Endothelial cell of umbilical vein (primary cell): Measurements from ENCODE around the gene MACROD2. TPM values are rescaled to one million over a fixed set of nuclear protein-coding genes. Genes with fewer than 3 reads are reported as not detected.

ENCODE experiments used
- BruUV-seq: library from RNA; stranded (reverse); fragments of 400-500 nt; replicated peaks from 2 replicates; lab custom pipeline; 2021; lab: Mats Ljungman, UMichigan
- CTCF ChIA-PET: fragments of 300-600, 350-600 bp; sonication (Branson Sonifier 250); formaldehyde crosslinking; loops from one replicate; lab custom pipeline; 2021; ENCODE audit warnings: antibody characterized with exemption, inconsistent platforms; lab: Charles Lee
- POLR2A ChIA-PET: fragments of 300-600, 350-600 bp; sonication (Branson Sonifier 250); formaldehyde crosslinking; loops from one replicate; lab custom pipeline; 2021; ENCODE audit warnings: antibody characterized with exemption, inconsistent platforms; lab: Charles Lee
- DNase-seq: peaks from one replicate; pipeline ENCODE4 v3.0.0-alpha.2; 2011; ENCODE audit warnings: low read depth, low spot score
- FAIRE-seq: peaks from 2 replicates; lab custom pipeline; 2011; peaks lifted over from hg19 to GRCh38; lab: Jason Lieb, UNC
- H2AFZ ChIP-seq: 2 replicates; pipeline ENCODE4 v1.6.0; 2012; ENCODE audit warnings: low read depth, low read length, control low read depth, inconsistent platforms
- H3K27ac ChIP-seq: 2 replicates; pipeline ENCODE4 v1.5.1; 2011; ENCODE audit warnings: low read depth, mild to moderate bottlenecking, control low read depth, low read length, moderate library complexity; ENCODE audit not compliant: insufficient read depth
- H3K27me3 ChIP-seq, 2 experiments: 2 replicates each; pipeline versions ENCODE4 v1.6.0 to v1.6.1; 2011; ENCODE audit warnings: low read length in 2 of 2, mixed read lengths in 1 of 2; ENCODE audit not compliant: control insufficient read depth in 2 of 2, insufficient read depth in 2 of 2
- H3K36me3 ChIP-seq, 2 experiments: 2 replicates in 1 of 2; 3 replicates in 1 of 2; pipeline ENCODE4 v1.5.1; 2011; ENCODE audit warnings: low read length in 2 of 2, mild to moderate bottlenecking in 1 of 2, moderate library complexity in 1 of 2; ENCODE audit not compliant: control insufficient read depth in 2 of 2, insufficient read depth in 2 of 2; ENCODE audit errors: extremely low read depth in 1 of 2
- H3K4me1 ChIP-seq: 3 replicates; pipeline ENCODE4 v1.5.1; 2011; ENCODE audit warnings: mild to moderate bottlenecking, low read length; ENCODE audit not compliant: control insufficient read depth, insufficient read depth; ENCODE audit errors: extremely low read depth
- H3K4me2 ChIP-seq: 2 replicates; pipeline ENCODE4 v1.6.1; 2011; ENCODE audit warnings: low read length, control low read depth, mixed read lengths; ENCODE audit not compliant: insufficient read depth
- H3K4me3 ChIP-seq, 3 experiments: fragments of 200-600 bp in 1 of 3; sonication (generic), shearing (Covaris generic) in 1 of 3; replicated peaks in 1 of 3; 2 replicates each; pipeline ENCODE4 v1.5.1; 2011 to 2016; ENCODE audit warnings: control low read depth in 3 of 3, low read length in 3 of 3, mild to moderate bottlenecking in 2 of 3, inconsistent platforms in 1 of 3, low read depth in 1 of 3, moderate library complexity in 1 of 3; ENCODE audit not compliant: insufficient read depth in 1 of 3
- H3K79me2 ChIP-seq: 2 replicates; pipeline ENCODE4 v1.6.0; 2012; ENCODE audit warnings: low read length, inconsistent platforms; ENCODE audit not compliant: control insufficient read depth, insufficient read depth
- H3K9ac ChIP-seq: replicated peaks from 2 replicates; pipeline ENCODE3; 2011; ENCODE audit warnings: low read length, control low read depth; ENCODE audit not compliant: insufficient read depth; ENCODE audit errors: extremely low read depth
- H3K9me1 ChIP-seq: replicated peaks from 3 replicates; pipeline ENCODE4 v1.6.0; 2011; ENCODE audit warnings: mild to moderate bottlenecking, low read length; ENCODE audit not compliant: control insufficient read depth, insufficient read depth; ENCODE audit errors: extremely low read depth
- H3K9me3 ChIP-seq: replicated peaks from 2 replicates; pipeline ENCODE4 v1.5.1; 2012; ENCODE audit warnings: low read length, inconsistent platforms; ENCODE audit not compliant: control insufficient read depth, insufficient read depth
- H4K20me1 ChIP-seq: replicated peaks from 2 replicates; pipeline ENCODE3; 2011; ENCODE audit warnings: mild to moderate bottlenecking, low read length; ENCODE audit not compliant: control insufficient read depth, insufficient read depth; ENCODE audit errors: extremely low read depth
- CTCF ChIP-seq, 2 donors: IDR thresholded peaks; 1 replicate in 1 of 2; 2 replicates in 1 of 2; pipeline ENCODE4 v1.5.1; 2011; ENCODE audit warnings: low read length in 2 of 2, mild to moderate bottlenecking in 2 of 2, moderate library complexity in 2 of 2, control low read depth in 1 of 2, inconsistent platforms in 1 of 2, low read depth in 1 of 2; ENCODE audit not compliant: insufficient read depth in 1 of 2; ENCODE audit errors: extremely low read depth in 1 of 2
- EZH2 ChIP-seq: IDR thresholded peaks from 2 replicates; pipeline ENCODE4 v1.6.1; 2012; ENCODE audit warnings: borderline replicate concordance, low read depth, mild to moderate bottlenecking, moderate library complexity, low read length, inconsistent platforms; ENCODE audit not compliant: severe bottlenecking
- FOS ChIP-seq: IDR thresholded peaks from 2 replicates; pipeline ENCODE4 v1.6.1; 2011; ENCODE audit warnings: mild to moderate bottlenecking, low read length, moderate library complexity, borderline replicate concordance; ENCODE audit not compliant: insufficient read depth
- GATA2 ChIP-seq: IDR thresholded peaks from 2 replicates; pipeline ENCODE4 v1.7.0; 2011; ENCODE audit warnings: low read depth, mild to moderate bottlenecking, moderate library complexity, mixed read lengths, low read length; ENCODE audit not compliant: insufficient read length, insufficient read depth
- JUN ChIP-seq: IDR thresholded peaks from 2 replicates; pipeline ENCODE4 v1.6.1; 2011; ENCODE audit warnings: borderline replicate concordance, low read depth; ENCODE audit not compliant: insufficient read length, insufficient read depth
- MAX ChIP-seq: IDR thresholded peaks from 2 replicates; pipeline ENCODE4 v1.6.1; 2011; ENCODE audit not compliant: insufficient read depth, insufficient read length
- MYC ChIP-seq: IDR thresholded peaks from one replicate; pipeline ENCODE4 v1.6.1; 2011; ENCODE audit warnings: mild to moderate bottlenecking, low read depth, low read length
- POLR2A ChIP-seq: IDR thresholded peaks from 2 replicates; pipeline ENCODE4 v1.6.1; 2012; ENCODE audit warnings: low read depth, mild to moderate bottlenecking, control low read depth, low read length
- POLR2AphosphoS5 ChIP-seq: IDR thresholded peaks from 2 replicates; pipeline ENCODE4 v1.6.1; 2012; ENCODE audit warnings: low read depth, mild to moderate bottlenecking, control low read depth, low read length, moderate library complexity; ENCODE audit not compliant: insufficient read depth
- dilution Hi-C: fragments of 300-500 bp; cut with MboI; formaldehyde crosslinking; loops from one replicate; pipeline ENCODE4 v1.15.0; 2019; ENCODE audit warnings: low sequenced_read_pairs; ENCODE audit not compliant: extremely low pct_ligation_motif_present
- intact Hi-C: fragments of 100-400 bp; cut with micrococcal nuclease; formaldehyde crosslinking; loops from one replicate; pipeline ENCODE4 v1.10.0; 2022
- polyA plus RNA-seq, 4 experiments: library from polyadenylated mRNA; depleted of rRNA in 3 of 4; stranded (reverse) in 3 of 4; unstranded in 1 of 4; fragments of >200 nt; gene quantifications; 2 replicates each; pipeline versions ENCODE4 v1.2.1 to v1.2.3, GENCODE V29; 2011 to 2012; ENCODE audit warnings: missing spikeins in 1 of 4
- total RNA-seq: library from RNA; stranded (reverse); gene quantifications from 2 replicates; pipeline ENCODE4 v1.2.3, GENCODE V29; 2021

Gene MACROD2
- total and polyA plus RNA-seq, 2 donors (not counting 3 experiments of a cell fraction or from before 2014, with no cell fraction given): 0.11 to 0.73 TPM

- H3K9me1 ChIP-seq: no peaks in the 10 kb centered on the region
- no peak overlapping the region for H3K9ac ChIP-seq
- BruUV-seq: no TSS peak
- no peaks in the 10 kb centered on the region for H3K9me3 ChIP-seq
- no peaks in the 10 kb centered on the region for H3K36me3 ChIP-seq
- dilution Hi-C loops (no loop called here), intact Hi-C loops (loop anchor here (10.0 kb wide), 1 partner anchor 1602 kb away; the partner anchor contains the start of gene FLRT3)
- H3K27ac ChIP-seq: no peak overlapping the region
- H2AFZ ChIP-seq: no peak overlapping the region
- H3K4me2 ChIP-seq: no peak overlapping the region
- H4K20me1 ChIP-seq: no peaks in the 10 kb centered on the region
- H3K4me1 ChIP-seq: no peaks in the 10 kb centered on the region
- POLR2A ChIA-PET: no interaction called here
- no peaks in the 10 kb centered on the region for H3K79me2 ChIP-seq
- TF ChIP-seq JUN (no peak), FOS (no peak), POLR2A (no peak), GATA2 (no peak), POLR2AphosphoS5 (no peak), EZH2 (no peak), CTCF (IDR thresholded peaks at IDR 0.05; ENCODE audit: extremely low read depth in 1 of 2, insufficient read depth in 1 of 2, low read depth in 1 of 2, low read length in 2 of 2) (no peak), MAX (no peak), MYC (no peak)
- no peak for FAIRE-seq
- H3K27me3 ChIP-seq: no peaks in the 10 kb centered on the region
- no peak overlapping the region for H3K4me3 ChIP-seq
- no peak for DNase-seq
- CTCF ChIA-PET: no interaction called here
These were observed 1941.9 kb downstream of the MACROD2 start for GRCh38 chr20:15937179-15937578.
